ENCODE results near the gene CPSF7.

CPSF7 gene

DNA sequence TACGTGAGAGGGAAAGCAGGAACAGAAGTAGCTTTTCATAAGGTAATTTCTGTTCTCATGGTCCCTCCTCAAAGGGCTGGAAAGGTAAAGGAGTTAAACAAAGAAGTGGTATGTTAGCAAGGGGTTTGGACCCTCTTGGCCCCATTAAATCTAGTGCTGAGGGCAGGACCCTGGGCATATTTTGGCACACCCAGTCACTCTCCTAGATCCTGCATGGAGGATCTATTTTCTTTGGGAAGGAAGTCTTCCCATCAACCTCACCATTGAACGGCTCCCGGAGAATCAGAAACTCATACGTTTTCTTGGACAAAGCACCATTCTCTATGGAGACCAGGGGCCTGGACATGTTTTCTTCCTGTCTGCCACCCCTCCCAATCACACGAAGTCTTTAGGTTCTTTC lies 25.7 kb downstream of the CPSF7 start:
- DNase-seq (ENCODE audit: extremely low spot score) = no peak
- ChIA-PET POLR2A (interaction anchor here (1.3 kb wide), 1 partner anchor 42 kb away, joined by 3 read pairs; the partner anchor contains the start of gene TMEM138), CTCF (interaction anchor here (1.1 to 5.0 kb wide), 3 partner anchors 12 to 68 kb away, joined by 3 to 23 read pairs (median 18); partner anchors contain the start of gene TMEM216)
- TF ChIP-seq, protein P1, sequence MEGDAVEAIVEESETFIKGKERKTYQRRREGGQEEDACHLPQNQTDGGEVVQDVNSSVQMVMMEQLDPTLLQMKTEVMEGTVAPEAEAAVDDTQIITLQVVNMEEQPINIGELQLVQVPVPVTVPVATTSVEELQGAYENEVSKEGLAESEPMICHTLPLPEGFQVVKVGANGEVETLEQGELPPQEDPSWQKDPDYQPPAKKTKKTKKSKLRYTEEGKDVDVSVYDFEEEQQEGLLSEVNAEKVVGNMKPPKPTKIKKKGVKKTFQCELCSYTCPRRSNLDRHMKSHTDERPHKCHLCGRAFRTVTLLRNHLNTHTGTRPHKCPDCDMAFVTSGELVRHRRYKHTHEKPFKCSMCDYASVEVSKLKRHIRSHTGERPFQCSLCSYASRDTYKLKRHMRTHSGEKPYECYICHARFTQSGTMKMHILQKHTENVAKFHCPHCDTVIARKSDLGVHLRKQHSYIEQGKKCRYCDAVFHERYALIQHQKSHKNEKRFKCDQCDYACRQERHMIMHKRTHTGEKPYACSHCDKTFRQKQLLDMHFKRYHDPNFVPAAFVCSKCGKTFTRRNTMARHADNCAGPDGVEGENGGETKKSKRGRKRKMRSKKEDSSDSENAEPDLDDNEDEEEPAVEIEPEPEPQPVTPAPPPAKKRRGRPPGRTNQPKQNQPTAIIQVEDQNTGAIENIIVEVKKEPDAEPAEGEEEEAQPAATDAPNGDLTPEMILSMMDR (IDR thresholded peaks at IDR 0.05; ENCODE audit: control extremely low read depth, extremely low read depth, low read depth, missing control alignments) = no peak

DNA sequence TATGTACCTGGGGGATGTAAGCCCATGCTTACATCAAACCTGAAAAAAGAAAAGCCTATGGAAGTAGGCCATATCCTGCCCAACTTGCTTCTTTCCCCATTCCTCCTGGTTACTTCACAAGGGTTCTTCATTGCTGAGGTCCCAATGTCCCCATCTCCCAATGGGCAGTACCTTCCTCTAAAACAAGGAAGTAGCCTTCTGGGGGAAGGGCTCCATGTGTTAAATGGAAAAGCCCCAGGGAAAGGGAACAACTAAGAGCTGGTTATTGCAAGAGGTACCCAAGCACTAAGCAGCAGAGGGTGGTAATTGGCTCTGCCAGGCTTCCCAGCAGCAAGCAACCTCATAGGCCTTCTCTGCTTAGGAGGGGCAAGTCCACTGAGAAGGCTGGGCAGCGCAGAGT lies 26.1 kb downstream of the CPSF7 start:
- ChIA-PET POLR2A (interaction anchor here (0.6 to 1.3 kb wide), 2 partner anchors 26 to 42 kb away, joined by 3 read pairs; partner anchors contain the start of genes CPSF7, SDHAF2 and TMEM138), CTCF (interaction anchor here (0.9 to 5.0 kb wide), 5 partner anchors 12 to 123 kb away, joined by 3 to 23 read pairs (median 4); partner anchors contain the start of gene TMEM216)
- TF ChIP-seq, protein P1 (IDR thresholded peaks at IDR 0.05; ENCODE audit: control extremely low read depth, extremely low read depth, low read depth, missing control alignments) = no peak
- DNase-seq (ENCODE audit: extremely low spot score) = no peak

DNA sequence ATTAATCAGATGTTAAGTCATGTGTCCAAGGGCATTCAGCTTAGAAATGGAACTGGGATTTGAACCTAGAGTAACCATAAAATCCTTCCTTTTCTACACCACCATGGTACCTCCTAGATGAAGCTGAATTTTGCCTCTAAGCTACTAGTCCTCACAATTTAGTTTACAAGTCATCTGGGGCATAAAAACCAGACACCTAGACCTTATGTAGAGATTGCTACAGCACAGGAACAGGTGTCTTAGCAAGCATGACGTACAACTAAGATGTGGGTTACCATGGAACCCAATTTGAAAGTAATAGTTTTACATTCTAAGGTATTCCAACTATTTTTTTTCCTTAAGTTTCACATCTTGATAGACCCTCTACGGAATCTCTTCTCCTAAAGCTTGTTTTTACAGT lies 28.2 kb downstream of the CPSF7 start:
- TF ChIP-seq, protein P1 (IDR thresholded peaks at IDR 0.05; ENCODE audit: control extremely low read depth, extremely low read depth, low read depth, missing control alignments) = no peak
- ChIA-PET CTCF (interaction anchor here (0.8 to 10.6 kb wide), 12 partner anchors 10 to 237 kb away, joined by 3 to 98 read pairs (median 4); partner anchors contain the start of genes CPSF7, SDHAF2, TMEM138 and TMEM216), POLR2A (interaction anchor here (0.5 to 1.9 kb wide), 5 partner anchors 28 to 463 kb away, joined by 3 to 5 read pairs (median 5); partner anchors contain the start of genes CYB561A3 and TMEM138)
- no peak for DNase-seq (ENCODE audit: extremely low spot score)

DNA sequence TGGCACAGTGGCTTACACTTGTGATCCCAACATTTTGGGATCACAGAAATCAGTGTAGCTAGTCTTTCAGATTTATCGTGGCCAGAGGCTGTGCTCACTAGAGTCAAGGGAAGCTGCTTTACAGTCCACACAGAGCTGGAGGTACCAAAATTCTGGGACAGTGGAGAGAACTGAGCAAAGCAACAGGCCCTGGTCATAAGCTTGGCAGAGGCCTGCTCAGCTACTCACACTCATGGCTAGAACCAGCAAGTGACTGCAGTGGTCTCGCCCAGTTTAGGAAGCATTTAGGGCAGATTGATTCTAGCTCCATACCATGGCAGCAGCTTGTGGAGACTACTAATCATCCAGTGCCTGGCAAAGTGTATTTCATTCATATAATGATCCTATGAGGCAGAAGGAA lies 28.6 kb downstream of the CPSF7 start:
- TF ChIP-seq, protein P1 (IDR thresholded peaks at IDR 0.05; ENCODE audit: control extremely low read depth, extremely low read depth, low read depth, missing control alignments) = no peak
- CTCF ChIA-PET = interaction anchor here (0.8 to 10.6 kb wide), 11 partner anchors 10 to 238 kb away, joined by 3 to 98 read pairs (median 4); partner anchors contain the start of genes CPSF7, SDHAF2, TMEM138 and TMEM216
- POLR2A ChIA-PET = interaction anchor here (0.6 to 1.9 kb wide), 4 partner anchors 28 to 463 kb away, joined by 3 to 5 read pairs (median 5); partner anchors contain the start of genes CYB561A3 and TMEM138
- DNase-seq (ENCODE audit: extremely low spot score) = no peak

DNA sequence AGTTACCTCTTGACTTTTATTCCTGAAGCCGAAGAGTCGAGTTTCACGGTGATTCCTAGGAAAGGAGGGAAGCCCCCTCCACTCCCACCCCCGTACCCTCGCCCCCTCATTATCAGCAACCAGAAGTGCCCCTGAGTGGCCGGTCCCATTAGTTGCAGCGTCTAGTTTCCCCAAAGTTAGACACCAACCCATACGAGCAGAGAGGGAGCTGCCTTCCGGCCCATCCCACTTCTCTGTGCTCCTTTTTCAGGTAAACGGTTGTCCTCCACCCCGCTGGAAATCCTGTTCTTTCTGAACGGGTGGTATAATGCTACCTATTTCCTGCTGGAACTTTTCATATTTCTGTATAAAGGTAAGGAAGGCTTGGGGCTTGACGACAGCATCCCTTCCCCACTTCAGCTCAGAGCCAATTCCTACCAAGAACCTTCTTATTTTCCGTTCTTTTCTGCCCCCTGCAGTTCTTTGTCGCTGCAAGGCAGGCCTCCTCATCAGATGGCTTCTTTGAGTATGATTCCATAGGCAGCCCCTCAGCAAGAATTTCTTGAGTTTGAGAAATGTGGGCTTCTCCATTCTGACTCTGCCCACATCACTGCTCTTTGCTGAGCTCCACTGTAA lies 36.7 kb downstream of the CPSF7 start:
- ChIA-PET CTCF (interaction anchor here (0.8 to 10.6 kb wide), 18 partner anchors 9 to 138 kb away, joined by 3 to 98 read pairs (median 4); partner anchors contain the start of genes CYB561A3 and TMEM138), POLR2A (interaction anchor here (0.6 to 1.9 kb wide), 3 partner anchors 15 to 42 kb away, joined by 3 to 7 read pairs (median 6); partner anchors contain the start of genes CYB561A3 and TMEM138)
- TF ChIP-seq, protein P1 (IDR thresholded peaks at IDR 0.05; ENCODE audit: control extremely low read depth, extremely low read depth, low read depth, missing control alignments) = peak; percentile 38
- DNase-seq (ENCODE audit: extremely low spot score) = peak; percentile 45

DNA sequence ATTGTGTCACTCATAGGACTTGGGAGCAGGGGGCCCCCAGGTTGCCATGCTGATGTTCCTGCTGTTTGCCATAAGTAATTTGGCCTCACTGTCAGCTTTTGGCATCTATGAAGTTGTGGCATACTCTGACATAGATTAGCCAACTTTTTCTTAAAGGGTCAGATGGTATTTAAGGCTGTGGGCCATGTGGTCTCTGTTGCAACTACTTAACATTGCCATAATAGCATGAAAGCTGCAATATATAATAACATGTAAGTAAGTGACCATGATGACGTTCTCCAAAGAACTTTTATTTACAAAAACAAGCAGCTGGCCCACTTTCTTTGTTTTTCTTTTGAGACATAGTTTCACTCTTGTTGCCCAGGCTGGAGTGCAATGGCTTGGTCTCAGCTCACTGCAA lies 39.6 kb downstream of the CPSF7 start:
- CTCF ChIA-PET = interaction anchor here (1.1 to 9.8 kb wide), 5 partner anchors 12 to 136 kb away, joined by 3 to 188 read pairs (median 23); partner anchors contain the start of genes CYB561A3 and TMEM138
- POLR2A ChIA-PET = no interaction called here

More for the DNA sequence above, 39.6 kb downstream of the CPSF7 start:
- TF ChIP-seq, protein P1 (IDR thresholded peaks at IDR 0.05; ENCODE audit: control extremely low read depth, extremely low read depth, low read depth, missing control alignments) = no peak
- no peak for DNase-seq (ENCODE audit: extremely low spot score)

All from GM10248 (cell line).